Activated T-cell treated with anti-CD3 and anti-CD28 coated beads for 48 hours (primary cell): ENCODE measurements around the gene ZNF281.
"Not testable (repeated sequence)": the region's sequence is repeated elsewhere in the genome, so short reads cannot be mapped to it uniquely, and the experiment has no call there.

Experiments used
- DNase-seq: peaks from one replicate; pipeline ENCODE4 v3.0.0-alpha.2; 2020; ENCODE audit warnings: low read depth

Gene ZNF281, protein sequence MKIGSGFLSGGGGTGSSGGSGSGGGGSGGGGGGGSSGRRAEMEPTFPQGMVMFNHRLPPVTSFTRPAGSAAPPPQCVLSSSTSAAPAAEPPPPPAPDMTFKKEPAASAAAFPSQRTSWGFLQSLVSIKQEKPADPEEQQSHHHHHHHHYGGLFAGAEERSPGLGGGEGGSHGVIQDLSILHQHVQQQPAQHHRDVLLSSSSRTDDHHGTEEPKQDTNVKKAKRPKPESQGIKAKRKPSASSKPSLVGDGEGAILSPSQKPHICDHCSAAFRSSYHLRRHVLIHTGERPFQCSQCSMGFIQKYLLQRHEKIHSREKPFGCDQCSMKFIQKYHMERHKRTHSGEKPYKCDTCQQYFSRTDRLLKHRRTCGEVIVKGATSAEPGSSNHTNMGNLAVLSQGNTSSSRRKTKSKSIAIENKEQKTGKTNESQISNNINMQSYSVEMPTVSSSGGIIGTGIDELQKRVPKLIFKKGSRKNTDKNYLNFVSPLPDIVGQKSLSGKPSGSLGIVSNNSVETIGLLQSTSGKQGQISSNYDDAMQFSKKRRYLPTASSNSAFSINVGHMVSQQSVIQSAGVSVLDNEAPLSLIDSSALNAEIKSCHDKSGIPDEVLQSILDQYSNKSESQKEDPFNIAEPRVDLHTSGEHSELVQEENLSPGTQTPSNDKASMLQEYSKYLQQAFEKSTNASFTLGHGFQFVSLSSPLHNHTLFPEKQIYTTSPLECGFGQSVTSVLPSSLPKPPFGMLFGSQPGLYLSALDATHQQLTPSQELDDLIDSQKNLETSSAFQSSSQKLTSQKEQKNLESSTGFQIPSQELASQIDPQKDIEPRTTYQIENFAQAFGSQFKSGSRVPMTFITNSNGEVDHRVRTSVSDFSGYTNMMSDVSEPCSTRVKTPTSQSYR

DNA sequence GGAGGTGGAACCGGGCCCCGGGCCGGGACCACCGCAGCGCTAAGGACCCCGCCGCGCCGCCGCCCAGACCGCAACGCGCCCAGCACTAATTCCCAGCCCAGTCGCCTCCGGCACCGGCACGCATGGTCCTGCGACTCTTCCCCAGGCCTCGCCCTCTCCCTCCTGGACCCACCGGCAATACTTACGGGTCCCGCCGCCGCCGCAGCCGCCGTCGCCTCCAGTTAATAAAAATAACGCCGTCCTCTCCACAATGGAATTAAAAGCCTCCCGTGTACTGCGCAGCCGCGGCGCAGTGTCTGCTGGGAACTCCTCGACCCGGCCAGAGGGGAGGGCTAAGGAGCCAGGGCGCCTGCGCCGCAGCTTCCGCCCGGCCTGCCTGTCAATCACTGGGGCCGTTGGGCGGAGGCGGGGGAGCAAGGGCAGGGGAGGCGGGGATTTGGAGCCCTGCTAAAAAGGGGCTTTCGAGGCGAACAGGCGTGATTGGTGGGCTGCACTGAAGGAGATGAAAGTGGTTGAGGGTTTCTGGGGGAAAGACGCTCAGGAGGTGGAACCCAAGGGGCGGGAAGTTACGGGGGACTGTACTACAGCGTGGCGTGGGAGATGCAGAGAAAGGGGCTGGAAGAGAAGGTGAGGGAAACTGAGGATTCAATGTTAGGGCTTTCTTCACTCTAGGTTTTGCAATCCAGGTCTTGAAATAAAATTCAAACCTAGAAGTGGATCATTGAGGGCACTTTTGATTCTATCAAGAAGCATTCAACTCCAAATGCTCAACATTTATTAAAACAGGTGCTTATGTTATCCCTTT, at the start of gene ZNF281:
TSS of gene ZNF281 (minus strand) at position 276 of the 805 bp plus-strand sequence. CDS start 331 bp downstream, outside the sequence.
- peak; percentile 94 for DNase-seq

DNA sequence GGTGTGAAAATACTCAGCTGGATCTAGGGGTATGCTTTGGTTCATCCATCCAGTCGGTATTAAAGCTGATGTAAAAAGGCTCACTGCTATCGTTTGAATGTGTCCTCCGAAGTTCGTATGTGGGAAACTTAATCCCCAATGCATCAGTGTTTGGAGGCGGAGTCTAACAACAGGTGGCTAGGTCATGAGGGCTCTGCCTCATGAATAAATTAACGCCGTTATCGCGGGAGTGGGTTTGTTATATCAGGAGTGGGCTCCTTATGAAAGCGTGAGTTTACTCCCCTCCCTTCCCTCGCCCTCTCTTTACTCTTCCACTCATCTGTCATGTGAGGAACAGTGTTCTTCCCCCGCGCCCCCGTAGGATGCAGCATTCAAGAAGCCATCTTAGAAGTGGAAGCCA, 48.9 kb upstream of the ZNF281 start:
- DNase-seq = no peak

DNA sequence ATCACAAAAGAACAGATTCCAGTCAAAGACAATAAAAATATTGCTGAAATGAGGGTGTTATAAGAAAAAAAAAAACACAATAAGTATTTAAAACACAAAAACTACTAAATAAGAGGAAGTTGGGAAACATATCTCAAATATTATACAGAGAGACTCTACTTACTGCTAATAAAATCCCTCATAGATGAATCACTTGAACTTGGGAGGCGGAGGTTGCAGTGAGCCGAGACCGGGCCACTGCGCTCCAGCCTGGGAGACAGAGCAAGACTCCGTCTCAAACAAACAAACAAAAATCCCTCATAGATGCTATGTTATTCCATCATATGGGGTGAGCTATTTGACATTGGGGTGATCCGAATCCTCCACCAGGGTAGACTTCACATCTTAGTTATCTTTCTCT, 48.0 kb upstream of the ZNF281 start:
- DNase-seq = no peak

DNA sequence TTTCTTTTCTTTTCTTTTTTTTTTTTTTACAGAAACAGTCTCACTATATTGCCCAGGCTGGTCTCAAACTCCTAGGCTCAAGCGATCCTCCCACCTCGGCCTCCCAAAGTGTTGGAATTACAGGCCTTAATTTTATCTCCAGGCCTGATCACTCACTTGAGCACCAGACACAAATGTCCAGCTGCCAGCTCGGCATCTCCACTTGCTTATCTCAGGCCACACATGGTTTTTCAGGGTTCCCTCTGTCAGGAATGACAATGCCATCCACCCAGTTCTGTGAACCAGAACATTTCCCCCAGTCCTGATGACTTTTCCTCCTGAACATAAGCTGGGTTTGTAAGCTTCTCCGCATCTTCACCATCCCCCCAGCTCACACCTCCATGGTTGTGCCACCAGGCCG, 44.6 kb upstream of the ZNF281 start:
- no peak for DNase-seq

DNA sequence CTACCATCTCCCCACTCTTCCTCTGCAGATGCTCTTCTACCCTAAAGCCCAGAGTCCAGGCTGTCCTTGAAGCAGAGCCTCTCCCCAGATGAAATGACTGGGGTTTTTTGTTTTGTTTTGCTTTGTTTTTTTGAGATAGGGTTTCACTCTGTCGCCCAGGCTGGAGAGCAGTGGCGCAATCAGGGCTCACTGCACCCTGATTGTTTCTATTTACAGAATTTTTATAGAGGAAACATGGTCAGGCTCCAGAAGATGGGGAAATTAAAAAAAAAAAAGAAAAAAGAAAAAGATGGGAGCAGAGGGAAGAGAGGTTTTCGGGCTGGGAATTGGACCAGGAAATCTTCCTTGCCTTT, 43.7 kb upstream of the ZNF281 start:
- DNase-seq = no peak

DNA sequence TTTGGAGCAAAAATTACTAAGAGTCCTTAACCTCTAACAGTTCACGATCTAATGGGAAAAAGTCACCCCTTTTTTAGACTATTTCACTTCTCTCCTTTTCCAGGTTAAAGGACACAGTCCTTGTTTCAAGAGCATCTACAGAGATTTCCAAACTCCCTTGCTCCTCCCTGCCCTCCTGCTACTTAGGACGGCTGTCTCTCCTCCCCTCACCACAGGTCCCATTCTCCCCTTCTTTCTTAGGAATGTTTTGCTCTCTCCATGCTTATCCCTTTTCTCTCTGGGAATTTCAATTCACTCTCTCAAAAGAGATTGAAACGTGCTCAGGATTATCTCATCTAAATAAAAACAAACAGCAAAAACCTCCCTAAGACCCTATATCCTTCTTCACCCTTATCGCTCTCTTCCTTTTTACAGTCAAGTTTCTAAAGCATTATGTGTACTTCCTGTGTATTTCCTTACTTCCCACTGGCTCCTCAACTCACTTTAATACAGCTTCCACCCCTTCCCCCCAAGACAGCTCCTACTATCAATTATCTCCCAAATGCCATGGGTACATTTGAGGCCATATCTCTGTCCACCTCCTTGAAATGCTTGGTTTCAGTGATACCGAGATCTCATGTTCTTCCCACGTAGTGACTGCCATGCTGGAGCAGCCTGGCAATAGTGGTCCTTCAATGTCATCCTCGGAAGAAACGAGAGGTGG, 43.2 kb upstream of the ZNF281 start:
- DNase-seq = no peak

DNA sequence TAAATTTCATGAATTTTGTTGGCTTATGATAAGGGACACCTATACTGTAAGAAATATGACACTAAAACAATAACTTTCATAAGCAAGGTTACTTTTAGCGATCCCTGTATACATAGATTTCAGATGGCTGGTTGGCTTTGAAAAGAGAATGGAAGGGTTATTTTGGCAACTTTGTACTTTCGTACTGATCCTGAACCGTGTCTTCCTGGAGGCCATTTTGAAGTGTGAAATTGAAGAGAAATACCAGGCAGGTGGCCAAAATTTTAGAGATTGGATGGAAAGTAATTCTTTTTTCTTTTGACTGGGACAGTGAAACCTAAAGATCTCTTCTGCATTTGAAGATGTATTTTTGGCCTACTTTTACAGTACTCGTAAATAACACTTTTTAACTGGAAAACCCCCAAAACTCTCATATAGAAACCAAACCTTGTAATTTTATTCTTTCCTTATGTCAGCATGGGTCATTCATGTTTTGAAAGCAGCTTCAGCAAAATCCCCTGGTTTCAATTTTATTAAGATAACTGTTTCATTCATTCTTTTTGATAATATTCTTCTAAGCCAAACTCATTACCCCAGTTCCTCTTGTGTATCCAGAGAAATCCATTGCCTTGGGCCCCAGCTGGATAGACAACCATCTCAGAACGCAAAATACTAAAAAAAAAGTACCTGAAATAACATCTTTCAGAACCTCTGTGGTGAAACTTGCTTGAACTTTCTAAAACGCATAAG, 38.4 kb upstream of the ZNF281 start:
- DNase-seq = no peak

DNA sequence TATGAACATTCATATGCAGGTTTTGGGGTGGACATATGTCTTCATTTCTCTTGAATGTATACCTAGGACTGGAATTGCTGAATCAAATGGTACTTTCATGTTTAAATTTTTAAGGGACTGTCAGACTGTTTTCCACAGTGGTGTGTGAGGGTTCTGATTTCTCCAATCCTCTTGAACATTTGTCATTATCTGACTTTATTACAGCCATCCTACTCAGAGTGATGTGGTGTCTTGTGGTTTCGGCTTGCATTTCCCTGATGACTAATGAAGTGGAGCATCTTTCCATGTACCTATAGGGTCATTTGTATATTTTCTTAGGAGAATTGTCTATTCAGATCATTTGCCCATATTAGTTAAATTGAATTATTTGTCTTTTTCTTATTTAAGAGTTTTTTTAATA, 35.4 kb upstream of the ZNF281 start:
- DNase-seq = no peak

DNA sequence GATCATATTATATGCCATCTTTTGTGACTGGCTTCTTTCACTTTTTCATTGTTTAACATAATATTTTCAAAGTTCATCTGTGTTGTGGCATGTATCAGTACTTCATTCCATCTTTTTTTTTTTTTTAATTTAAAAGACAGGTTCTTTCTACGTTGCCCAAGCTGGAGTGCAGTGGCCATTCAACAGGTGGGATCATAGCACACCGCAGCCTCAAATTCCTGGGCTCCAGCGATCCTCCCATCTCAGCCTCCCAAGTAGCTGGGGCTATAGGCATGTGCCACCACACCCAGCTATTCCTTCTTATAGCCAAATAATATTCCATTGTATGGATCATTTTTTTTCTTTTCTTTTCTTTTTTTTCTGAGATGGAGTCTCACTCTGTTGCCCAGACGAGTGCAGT, 34.6 kb upstream of the ZNF281 start:
- DNase-seq = no peak

DNA sequence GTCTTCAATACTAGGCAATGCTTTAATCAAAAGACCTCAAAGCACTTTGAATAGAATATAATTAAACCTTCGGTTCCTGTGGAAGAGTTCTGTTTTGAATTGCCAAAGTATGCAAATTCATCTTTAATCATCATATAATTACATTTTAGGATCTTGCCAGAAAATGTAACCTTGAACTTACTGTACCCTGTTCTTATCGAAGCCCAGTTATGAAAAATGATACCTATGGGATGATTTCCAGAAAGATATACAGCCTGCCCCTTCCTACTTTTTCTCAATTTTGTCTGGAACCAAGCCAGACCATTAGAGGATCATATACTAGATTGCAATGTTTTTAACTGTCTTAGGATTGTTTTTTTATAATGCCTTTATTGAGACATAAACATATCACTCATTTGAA, 34.0 kb upstream of the ZNF281 start:
- no peak for DNase-seq

DNA sequence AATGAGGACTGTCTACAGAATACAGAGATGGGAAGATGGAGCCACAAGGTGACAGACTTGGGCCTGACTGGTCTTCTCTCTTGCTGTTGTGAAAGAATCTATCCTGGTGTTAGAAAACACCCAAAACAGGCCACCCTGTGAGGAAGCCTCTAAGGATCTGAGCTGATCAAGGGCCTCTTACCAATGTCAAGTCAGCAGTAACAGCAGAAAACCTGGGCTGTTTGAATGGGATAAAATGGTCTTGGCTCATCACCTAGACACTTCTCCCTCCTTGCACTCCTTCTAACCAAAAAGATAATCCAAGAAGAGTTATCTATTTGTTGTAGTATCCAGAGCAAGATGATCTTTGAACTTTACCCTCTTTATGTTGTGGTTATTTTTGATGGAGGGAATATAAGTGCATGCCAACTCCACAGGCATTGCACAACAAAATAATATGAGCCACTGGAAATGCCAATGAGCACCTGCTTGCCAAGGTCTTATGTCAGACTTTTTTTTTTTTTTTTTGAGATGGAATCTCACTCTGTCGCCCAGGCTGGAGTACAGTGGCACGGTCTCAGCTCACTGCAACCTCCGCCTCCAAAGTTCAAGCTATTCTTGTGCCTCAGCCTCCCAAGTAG, 32.8 kb upstream of the ZNF281 start:
- DNase-seq = no peak

DNA sequence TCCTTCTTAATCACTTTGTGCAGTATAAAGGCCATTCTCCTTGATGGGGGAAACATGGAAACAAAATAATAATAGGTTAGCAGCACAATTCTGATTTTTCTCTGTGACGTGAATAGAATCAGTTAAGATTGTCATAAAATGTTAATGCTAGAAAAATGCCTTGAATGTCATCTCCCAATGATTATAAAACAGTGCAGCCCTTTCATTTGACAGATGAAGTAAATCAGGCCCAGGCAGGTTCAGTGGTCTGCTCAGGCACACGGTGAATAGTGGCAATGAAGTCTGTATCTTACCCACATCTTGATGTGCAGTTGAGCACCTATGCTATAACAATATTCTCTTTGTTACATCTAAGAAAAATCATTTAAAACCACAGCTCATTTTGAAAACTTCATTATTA, 32.2 kb upstream of the ZNF281 start:
- no peak for DNase-seq

DNA sequence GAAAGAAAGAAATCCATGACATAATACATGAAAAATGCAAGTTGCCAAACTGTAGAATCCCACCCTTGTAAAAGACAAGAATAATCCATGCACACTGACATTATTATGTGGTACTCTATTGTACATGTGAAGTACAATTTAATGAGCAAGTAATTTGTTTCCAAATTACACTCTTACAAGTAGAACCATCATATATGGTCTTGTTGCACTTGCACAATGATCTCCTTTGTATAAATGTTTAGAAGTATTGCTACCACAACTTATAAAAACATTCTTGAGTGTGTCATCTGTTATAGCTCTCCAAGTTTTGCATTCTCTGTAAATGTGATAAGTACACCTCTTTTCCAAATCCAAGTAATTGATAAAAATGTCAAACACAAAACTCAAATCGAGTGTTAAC, 29.1 kb upstream of the ZNF281 start:
- no peak for DNase-seq

DNA sequence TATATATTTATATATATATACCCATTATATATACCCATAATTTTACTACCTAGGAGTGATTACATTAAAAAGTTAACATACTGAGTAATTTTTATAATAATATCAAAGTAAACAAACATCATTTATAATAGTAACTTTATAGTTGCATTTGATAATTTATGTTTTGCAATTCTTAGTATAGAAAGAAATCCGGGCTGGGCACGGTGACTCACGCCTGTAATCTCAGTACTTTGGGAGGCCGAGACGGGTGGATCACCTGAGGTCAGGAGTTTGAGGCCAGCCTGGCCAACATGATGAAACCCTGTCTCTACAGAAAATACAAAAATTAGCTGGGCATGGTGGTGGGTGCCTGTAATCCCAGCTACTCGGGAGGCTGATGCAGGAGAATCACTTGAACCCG, 28.6 kb upstream of the ZNF281 start:
- DNase-seq = not testable (repeated sequence)

DNA sequence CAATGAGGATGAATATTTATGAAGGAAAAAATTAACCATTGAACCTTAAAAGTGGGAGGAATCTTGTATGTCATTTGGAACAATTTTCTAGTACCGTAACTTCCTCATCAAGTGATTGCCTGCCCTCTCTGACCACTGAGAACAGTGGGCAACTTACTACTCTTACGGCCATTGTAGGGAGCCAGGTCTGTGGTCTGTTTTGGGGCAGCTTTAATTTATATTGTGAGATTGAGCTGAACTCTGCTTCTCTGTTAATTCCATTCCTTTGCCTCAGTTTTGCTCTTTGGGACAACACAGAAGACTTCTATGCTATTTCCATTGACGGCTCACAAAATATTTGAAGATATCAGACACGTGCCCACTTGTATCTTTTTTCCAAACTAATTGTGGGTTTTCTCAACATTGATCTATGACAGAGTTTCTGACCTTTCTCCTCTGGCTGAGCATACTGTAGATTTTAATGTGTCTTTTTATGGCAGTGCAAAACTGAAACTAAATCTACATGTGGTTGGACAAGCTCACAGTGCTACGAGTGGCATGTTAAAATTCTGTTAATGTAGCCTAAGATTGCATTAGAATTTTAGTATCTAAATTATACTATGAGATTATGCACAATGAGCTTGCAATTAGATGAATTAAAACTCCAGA, 27.8 kb upstream of the ZNF281 start:
- no peak for DNase-seq

DNA sequence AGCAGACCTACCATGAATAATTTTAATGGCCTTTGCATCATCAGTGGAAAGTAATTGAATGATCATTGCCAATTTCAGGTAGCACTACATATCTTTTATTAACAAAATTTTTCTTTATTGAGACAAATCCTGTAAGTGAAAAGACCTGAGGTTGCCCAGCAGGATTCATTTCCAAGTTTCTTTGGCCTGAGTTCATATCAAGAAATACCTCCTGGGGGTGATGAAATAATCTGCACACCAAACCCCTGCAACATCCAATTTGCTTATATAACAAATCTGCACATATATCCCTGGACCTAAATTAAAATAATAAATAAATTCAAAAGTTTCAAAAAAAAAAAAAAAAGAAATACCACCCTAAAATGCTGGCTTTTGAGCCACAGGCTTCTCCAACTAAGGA, 27.3 kb upstream of the ZNF281 start:
- no peak for DNase-seq

DNA sequence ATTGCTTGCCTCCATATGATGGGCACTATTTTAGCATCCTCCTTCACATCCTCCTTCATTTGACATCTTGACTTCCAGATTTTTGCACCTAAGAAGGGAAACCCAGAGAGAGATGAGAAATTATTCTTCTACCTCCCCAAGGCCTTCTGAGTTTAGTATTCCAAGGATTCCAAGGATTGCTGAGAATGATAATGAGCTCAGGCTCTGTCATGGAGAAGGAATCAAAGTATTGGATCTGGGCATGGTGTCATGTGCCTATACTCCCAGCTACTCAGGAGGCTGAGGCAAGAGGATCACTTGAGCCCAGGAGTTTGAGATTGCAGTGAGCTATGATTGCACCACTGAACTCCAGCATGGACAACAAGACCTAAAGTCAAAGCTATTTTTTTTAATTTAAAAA, 26.6 kb upstream of the ZNF281 start:
- no peak for DNase-seq

DNA sequence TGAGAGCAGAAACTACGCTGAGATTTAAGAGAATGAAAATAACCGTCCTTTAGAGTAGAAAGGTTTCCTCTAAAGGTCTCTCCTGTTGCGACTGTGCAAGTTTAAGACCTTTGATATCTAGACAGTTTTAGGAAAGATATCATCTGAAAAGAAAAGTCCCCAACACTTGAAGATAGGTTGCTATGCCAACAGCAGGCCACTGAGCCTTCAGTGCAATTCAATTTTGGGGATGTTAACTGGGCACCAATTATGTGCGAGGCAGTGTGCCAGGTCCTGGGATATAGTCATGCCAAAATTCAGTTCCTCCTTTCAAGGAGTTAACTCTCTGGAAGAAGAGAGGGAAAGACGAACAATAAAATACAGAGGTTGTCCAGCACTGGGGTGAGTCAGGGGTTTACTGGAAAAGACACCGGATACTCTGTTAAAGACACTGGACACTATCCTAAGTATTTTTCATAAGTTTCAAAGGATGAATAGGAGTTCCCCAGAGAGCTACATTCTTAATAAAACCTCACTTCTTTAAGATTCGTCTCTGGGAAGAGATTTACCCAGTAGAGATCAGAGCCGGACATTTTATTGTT, 25.5 kb upstream of the ZNF281 start:
- DNase-seq = no peak

DNA sequence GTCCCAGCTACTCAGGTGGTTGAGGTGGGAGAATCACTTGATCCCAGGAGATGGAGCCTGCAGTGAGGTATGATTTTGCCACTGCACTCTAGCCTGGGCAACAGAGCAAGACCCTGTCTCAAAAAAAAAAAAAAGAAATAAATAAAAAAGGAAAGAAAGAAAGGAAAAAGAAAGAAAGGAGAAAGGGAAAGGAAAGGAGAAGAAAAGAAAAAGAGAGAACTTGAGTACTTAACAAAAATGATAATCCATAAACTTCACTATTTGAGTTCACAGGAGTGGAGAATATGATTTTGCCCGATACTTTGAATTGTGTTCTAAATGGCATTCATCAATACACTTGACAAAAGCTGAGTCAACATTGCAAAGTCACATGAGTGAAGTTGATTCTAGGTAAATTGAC, 23.8 kb upstream of the ZNF281 start:
- DNase-seq = no peak

DNA sequence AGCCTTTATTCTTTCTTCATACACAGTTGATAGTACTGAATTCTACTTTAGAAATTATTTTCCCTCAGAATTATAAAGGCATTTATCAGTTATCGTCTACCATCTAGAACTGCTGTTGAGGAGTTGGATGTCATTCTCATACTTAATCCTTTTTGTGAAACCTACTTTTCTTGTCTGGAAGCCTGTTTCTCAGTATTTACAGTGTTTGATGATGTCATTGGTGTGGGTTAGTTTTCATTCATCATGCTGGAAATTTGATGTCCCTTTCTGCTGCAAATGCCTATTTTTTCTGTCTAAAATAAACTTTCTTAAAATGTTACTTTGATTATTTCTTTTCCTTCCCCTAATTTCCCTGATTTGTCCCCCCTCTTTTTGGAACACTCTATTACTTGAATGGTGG, 22.8 kb upstream of the ZNF281 start:
- no peak for DNase-seq
